ENCODE data around the gene HMGB4. TPM values are rescaled to one million over a fixed set of nuclear protein-coding genes. Genes with fewer than 3 reads are reported as not detected.

The HMGB4 gene
- total and polyA plus RNA-seq, 9 of the 15 experiments (the other 6 are each of a cell fraction or from before 2014, with no cell fraction given) = not detected

DNA sequence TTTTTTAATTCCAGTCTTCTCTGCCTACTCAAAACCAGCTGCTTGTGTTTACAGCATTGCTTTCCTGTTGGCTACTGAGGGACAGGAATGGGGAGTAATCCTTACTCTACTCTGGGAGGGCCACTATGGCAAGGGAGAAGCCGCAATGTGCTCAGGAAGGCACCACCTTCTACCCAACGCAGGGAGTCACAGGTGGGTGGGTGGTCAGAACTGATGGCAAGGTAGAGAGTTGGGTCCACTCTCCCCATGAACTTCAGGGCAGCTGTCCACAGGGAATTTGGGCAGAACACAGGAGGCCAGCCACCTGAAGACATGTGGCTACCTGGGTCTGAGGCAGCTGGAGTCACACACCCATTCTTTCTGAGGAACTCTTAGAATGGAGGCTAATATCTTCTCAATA, 40.5 kb upstream of the HMGB4 start (continued):
- TF ChIP-seq MGA (IDR thresholded peaks at IDR 0.05) (no peak), CBX1 (IDR thresholded peaks at IDR 0.05; ENCODE audit: low read depth) (no peak), HES1 (IDR thresholded peaks at IDR 0.05; ENCODE audit: low read depth) (no peak), ASH1L (IDR thresholded peaks at IDR 0.05; ENCODE audit: borderline replicate concordance, low read depth, partially characterized antibody) (no peak), ATF2 (CRISPR knock-in tag; IDR thresholded peaks at IDR 0.05) (no peak), RBM14 (IDR thresholded peaks at IDR 0.05; ENCODE audit: borderline replicate concordance, insufficient read depth, low read depth, low read length) (no peak), CEBPB (tag; IDR thresholded peaks at IDR 0.05) (no peak), PHF8 (IDR thresholded peaks at IDR 0.05; ENCODE audit: borderline replicate concordance, low read length) (no peak)
- TF ChIP-seq, protein P1, sequence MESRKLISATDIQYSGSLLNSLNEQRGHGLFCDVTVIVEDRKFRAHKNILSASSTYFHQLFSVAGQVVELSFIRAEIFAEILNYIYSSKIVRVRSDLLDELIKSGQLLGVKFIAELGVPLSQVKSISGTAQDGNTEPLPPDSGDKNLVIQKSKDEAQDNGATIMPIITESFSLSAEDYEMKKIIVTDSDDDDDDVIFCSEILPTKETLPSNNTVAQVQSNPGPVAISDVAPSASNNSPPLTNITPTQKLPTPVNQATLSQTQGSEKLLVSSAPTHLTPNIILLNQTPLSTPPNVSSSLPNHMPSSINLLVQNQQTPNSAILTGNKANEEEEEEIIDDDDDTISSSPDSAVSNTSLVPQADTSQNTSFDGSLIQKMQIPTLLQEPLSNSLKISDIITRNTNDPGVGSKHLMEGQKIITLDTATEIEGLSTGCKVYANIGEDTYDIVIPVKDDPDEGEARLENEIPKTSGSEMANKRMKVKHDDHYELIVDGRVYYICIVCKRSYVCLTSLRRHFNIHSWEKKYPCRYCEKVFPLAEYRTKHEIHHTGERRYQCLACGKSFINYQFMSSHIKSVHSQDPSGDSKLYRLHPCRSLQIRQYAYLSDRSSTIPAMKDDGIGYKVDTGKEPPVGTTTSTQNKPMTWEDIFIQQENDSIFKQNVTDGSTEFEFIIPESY (CRISPR knock-in tag; IDR thresholded peaks at IDR 0.05) = no peak

Data from K562 (cell line).